HUES64 (cell line): ENCODE data around the gene STPG1.
A peak's percentile ranks its signal among the peaks of the same experiment; 100 is the strongest.

ENCODE experiments used
- H3K27ac ChIP-seq: 2 replicates; pipeline ENCODE4 v1.7.0; 2013; ENCODE audit warnings: low read depth, low read length, inconsistent platforms
- H3K27me3 ChIP-seq: 2 replicates; pipeline ENCODE4 v1.6.1; 2013; ENCODE audit warnings: mild to moderate bottlenecking, low read length; ENCODE audit not compliant: insufficient read depth
- H3K36me3 ChIP-seq: 2 replicates; pipeline ENCODE4 v1.6.1; 2013; ENCODE audit warnings: mild to moderate bottlenecking, low read length; ENCODE audit not compliant: insufficient read depth
- H3K4me1 ChIP-seq: 2 replicates; pipeline ENCODE4 v1.6.1; 2013; ENCODE audit warnings: mild to moderate bottlenecking, low read length, moderate library complexity; ENCODE audit not compliant: insufficient read depth
- H3K4me3 ChIP-seq: 2 replicates; pipeline ENCODE4 v1.5.1; 2013; ENCODE audit warnings: mild to moderate bottlenecking, low read length, moderate library complexity
- H3K9ac ChIP-seq: 2 replicates; pipeline ENCODE4 v1.6.1; 2013; ENCODE audit warnings: mild to moderate bottlenecking, low read depth, low read length
- H3K9me3 ChIP-seq: 2 replicates; pipeline ENCODE4 v1.6.1; 2013; ENCODE audit warnings: low read depth, low read length; ENCODE audit not compliant: insufficient read depth
- WGBS: fragments of 150-250, 120-280 bp; methylation state at CpG from one replicate; pipeline ENCODE4 v1.1.7; 2013; ENCODE audit warnings: missing lambda C conversion rate; 5-methylcytosine and 5-hydroxymethylcytosine counted together

STPG1 gene

DNA sequence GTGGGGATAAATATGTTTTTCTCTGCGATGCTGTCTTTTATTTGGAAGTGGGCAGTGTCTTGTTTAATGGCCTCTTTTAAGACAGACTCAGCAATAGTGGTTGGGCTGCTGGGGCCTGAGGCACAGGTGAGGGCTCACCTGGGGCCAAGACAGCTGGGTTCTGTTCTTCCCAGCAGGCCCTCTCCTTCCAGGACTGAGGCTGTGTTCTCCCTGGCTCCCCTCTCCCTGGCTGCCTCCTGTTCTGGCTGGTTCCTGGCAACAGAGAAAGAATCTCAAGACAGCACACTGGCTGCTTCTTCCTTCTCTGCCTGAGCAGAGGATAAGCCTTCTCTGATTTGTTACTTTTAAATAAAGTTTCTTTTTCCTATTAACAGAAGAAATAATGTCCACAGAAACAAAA lies 101.8 kb downstream of the STPG1 start:
- Histone ChIP-seq H3K36me3 (no peaks in the 10 kb centered on the region), H3K4me1 (peaks cover 48% of the 10 kb centered on the region), H3K27ac (no peak overlapping the region; the same call in 1 of the 2 replicates), H3K9me3 (no peaks in the 10 kb centered on the region), H3K9ac (no peak overlapping the region), H3K4me3 (no peak overlapping the region), H3K27me3 (no peaks in the 10 kb centered on the region)
- WGBS, result 84% methylated on average over 1 of the region's 1 CpG

DNA sequence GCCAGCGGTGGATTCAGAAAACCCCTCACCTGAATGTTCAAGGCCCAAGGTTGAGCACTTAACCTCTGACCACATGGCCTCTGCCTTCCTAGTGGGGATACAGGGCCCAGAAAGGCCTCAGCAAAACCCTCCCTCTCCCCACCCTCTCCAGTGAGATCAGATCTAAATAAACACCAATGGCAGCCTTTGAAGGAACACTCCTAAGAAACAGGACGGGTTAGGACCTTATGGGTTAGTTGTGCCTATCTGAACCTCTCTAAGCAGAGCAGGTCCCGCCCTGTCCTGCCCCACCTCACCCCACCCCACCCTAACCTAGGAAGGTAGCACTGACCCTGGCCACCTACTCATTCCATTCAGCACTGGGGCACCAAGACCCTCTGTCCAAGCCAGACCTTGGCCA lies 102.3 kb downstream of the STPG1 start:
- H3K9me3 ChIP-seq, result no peaks in the 10 kb centered on the region
- no peaks in the 10 kb centered on the region for H3K27me3 ChIP-seq
- H3K4me3 ChIP-seq, result no peak overlapping the region
- 85% methylated on average over 3 of the region's 3 CpGs for WGBS
- no peak overlapping the region for H3K9ac ChIP-seq
- H3K36me3 ChIP-seq, result no peaks in the 10 kb centered on the region
- H3K4me1 ChIP-seq, result peaks cover 48% of the 10 kb centered on the region
- no peak overlapping the region for H3K27ac ChIP-seq

DNA sequence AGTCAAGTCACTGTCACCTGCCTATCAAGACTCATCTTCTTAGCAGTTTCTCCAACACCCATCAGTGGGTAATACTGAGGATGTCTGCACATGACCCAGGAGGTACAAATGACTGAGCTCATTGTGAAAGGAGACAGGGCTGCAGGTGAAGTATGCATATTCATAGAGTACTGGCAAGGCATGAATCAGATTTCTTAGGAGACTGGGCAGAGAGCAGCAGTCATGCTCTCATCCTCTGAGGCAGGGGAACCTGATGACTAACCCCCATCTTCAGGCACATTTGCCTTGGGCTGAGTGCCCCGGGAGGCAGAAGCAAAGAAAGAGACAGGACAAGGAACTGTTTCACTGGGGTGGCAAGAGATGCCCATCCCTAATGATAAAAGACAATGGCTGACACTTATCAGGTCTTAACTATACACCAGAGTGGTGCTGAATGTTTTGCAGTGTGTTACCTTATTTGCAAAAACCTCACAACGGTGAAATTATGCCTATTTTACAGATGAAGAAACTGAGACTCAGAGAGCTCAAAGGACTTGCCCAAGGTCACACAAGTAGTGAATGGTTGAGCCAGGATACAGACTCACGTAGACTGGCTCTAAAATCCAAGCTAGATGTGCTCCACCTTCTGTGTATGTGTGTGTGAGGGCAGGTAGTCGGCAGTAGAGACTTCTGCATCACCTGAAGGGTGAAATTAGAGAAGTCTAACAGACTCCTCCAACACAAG lies 103.7 kb downstream of the STPG1 start:
- peaks cover 52% of the 10 kb centered on the region for H3K4me1 ChIP-seq
- no peaks in the 10 kb centered on the region for H3K27me3 ChIP-seq
- no peaks in the 10 kb centered on the region for H3K36me3 ChIP-seq
- H3K4me3 ChIP-seq, result no peak overlapping the region
- WGBS, result 87% methylated on average over 3 of the region's 4 CpGs
- no peak overlapping the region for H3K9ac ChIP-seq
- no peaks in the 10 kb centered on the region for H3K9me3 ChIP-seq
- no peak overlapping the region for H3K27ac ChIP-seq

DNA sequence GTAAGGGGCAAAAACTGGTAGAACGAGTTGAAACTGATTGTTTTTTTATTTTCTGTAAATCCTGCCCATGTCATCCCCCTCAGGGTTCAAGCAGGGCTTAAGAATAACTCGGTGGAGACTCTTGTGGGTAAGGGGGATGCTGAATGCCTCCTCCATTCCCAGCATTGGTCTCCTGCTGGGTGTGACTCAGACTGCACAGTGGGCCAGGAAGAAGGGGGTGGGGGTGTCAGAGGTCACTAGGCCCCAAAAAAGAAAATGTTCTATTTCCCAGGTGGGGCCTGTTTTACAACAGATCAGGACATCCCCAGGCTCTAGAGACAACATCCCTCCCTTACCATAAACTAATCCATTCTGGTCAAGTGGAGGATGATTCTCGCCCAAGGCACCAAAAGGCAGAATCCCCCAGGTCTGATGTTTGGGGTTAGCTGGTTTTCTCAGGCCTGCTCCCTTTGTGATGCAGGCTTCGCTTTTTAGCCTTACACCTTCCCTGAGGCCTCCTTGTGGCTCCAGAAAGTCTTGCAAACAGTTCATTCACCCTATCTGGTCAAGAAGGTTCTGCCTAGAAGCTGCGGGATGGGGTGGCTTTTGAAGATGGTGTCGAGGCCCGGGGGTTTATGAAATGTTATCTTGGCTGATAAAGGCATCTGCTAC lies 105.1 kb downstream of the STPG1 start:
- no peak overlapping the region for H3K4me3 ChIP-seq
- H3K27me3 ChIP-seq, result no peaks in the 10 kb centered on the region
- H3K27ac ChIP-seq, result peak overlapping the region; percentile 83
- 26% methylated on average over 6 of the region's 7 CpGs for WGBS
- H3K9me3 ChIP-seq, result no peaks in the 10 kb centered on the region
- peaks cover 59% of the 10 kb centered on the region for H3K4me1 ChIP-seq
- no peaks in the 10 kb centered on the region for H3K36me3 ChIP-seq
- peak overlapping the region; percentile 56; the same call in 1 of the 2 replicates for H3K9ac ChIP-seq
